ENCODE measurements around the gene BMP5.

The BMP5 gene

DNA sequence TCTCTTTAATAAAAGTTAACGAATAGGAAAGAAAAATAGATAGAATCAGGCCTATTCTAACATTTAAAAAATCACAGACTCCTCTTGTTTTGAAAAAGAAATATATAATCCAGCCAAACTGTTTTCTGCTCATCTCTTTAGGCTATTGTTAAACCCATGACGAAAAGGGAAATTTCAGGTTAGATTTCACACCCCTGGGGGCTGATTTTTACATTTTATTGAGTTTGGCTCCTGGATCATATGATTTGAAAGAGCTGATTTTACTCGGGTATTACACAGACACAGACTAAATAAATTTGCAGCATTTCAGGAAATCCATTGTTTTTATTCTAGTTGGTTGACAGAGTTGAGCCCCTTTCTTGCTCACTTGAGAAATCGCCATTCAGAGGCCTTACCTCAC is 160.6 kb downstream of the BMP5 start:
- no peak for TF ChIP-seq JUND (IDR thresholded peaks at IDR 0.05; ENCODE audit: low read depth)
- in situ Hi-C loops (cut with HindIII; ENCODE audit: low pct_unique_long_range_greater_than_20kb, low sequenced_read_pairs), result no loop called here
- no peak for DNase-seq (ENCODE audit: low read depth in 1 of 2, low spot score in 1 of 2)

DNA sequence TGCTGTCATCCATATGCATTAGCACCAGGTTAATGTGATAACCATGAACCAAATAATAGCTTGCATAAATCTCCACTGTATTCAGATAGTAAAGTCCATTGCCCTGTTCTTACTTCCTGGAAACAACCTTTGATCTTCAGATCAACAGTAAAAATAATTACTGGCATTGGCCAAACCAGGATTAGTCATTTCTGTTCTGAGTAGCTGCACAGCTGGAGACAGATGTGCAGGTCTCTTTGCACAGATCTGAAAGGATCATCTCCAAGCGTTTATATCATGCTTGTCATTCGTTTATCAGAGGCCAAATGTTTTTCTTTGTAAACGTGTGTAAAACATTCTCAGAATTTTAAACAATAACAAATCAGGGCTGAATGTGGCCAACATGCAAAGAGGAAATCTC is 162.0 kb downstream of the BMP5 start:
- in situ Hi-C loops (cut with HindIII; ENCODE audit: low pct_unique_long_range_greater_than_20kb, low sequenced_read_pairs), result no loop called here
- no peak for TF ChIP-seq JUND (IDR thresholded peaks at IDR 0.05; ENCODE audit: low read depth)
- DNase-seq (ENCODE audit: low read depth in 1 of 2, low spot score in 1 of 2), result no peak

DNA sequence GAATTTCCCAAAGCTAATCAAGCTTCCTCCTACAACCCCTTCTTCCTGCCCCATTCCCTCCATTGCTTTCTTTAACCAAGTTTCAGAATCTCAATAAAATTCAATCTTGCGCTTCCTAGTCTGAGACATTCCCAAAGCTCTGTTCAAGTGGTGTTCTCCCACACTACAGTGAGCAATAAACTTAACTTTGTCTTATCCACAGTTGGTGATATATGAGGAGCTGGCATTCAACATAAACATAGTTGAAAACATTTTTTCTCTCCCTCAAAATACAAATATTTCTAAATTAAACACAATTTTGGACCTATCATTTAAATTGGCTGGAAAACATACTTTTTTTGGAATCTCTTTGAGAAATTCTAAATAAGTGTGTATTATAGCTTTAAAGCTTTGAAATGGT is 166.7 kb downstream of the BMP5 start:
- no peak for TF ChIP-seq JUND (IDR thresholded peaks at IDR 0.05; ENCODE audit: low read depth)
- DNase-seq (ENCODE audit: low read depth in 1 of 2, low spot score in 1 of 2), result no peak

DNA sequence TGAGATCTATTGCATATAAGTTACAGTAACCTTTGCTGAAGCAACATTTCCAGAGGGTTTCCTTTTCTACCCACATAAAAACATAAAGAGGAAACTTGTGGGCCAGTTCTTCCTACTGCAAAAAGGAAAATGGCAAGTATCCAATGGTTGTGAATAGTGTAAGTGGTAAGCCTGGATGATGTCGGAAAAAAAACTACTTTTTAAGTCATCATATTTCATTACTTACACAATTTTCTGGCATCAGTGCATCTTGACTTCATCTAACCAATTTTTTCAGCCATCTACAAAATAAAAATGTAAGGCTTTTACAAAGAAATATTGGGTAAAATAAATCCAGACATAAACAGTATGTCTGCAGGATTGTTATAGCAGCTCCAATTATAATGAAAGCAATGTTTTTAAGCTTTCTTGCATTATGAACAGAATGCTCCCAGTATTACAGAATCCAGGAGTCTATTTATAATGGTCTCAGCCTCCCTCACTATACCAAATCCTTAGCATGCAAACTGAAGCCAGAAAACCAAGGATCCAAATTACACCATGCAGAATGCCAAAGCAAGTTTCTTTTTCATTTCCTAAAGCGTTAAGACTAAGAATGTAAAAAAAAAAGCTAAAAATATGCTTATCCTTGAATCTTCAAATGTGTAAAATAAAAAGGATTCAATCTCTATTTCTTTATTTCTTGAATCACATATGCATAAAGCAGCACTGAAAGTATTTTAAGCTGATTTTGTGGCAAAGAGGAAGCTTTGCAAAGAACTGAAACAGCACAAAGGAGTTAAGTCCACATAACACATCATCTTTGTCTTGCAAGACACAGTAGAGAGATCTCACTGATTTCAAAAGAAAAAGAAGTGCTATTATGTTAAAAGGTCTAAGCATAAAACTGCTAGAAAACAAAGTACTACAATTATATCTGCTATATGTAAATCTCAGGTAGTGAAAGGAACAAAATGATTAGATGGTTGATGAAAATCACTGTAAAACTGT is 169.6 kb downstream of the BMP5 start:
- TF ChIP-seq JUND (IDR thresholded peaks at IDR 0.05; ENCODE audit: low read depth), result no peak
- in situ Hi-C loops (cut with HindIII; ENCODE audit: low pct_unique_long_range_greater_than_20kb, low sequenced_read_pairs), result no loop called here
- no peak for DNase-seq (ENCODE audit: low read depth in 1 of 2, low spot score in 1 of 2)

More for the DNA sequence above, 166.7 kb downstream of the BMP5 start:
- in situ Hi-C loops (cut with HindIII; ENCODE audit: low pct_unique_long_range_greater_than_20kb, low sequenced_read_pairs), result no loop called here

DNA sequence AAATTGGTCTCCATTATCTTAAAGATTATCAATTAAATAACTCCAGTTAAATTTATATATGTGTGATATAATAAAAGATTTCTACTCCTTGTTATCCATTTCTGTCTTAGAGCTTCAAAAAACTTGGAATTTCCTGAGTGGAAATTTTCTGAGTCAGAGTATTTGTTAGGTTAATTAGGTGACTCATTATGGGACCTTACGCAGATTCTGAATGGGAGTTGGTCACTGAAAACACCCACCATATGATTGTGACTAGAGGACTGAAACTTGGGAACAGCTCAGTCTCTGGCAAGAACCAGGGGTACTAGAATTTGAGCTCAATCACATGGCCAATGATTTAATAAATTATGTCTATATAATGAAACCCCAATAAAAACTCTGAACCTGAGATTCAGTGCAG is 171.0 kb downstream of the BMP5 start:
- TF ChIP-seq JUND (IDR thresholded peaks at IDR 0.05; ENCODE audit: low read depth), result no peak
- in situ Hi-C loops (cut with HindIII; ENCODE audit: low pct_unique_long_range_greater_than_20kb, low sequenced_read_pairs), result no loop called here
- DNase-seq (ENCODE audit: low read depth in 1 of 2, low spot score in 1 of 2), result no peak

Measured in T47D (cell line).